ENCODE measurements around the gene MICAL3.

DNA sequence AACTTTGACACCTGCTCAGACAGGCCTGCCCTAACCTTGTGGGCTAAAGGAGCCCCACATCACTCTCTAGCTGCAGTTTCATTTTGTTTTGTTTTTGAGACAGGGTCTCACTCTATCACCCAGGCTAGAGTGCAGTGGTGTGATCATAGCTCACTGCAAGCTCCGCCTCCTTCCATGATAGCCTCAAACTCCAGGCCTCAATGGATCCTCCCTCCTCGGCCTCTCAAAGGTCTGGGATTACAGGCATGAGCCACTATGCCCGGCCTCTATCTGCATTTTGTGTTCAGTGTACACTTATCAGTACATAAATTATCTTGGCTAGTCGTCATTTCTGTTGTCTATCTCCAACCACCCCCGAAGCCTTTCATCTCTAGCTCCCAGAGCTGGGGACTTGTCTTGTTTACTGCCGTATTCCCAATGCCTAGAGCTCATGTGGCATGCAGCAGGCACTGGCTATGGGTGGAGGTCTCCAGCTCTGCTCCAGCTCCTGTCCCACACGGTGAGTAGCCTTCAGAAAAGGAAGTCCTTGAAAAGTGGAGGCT, 31.3 kb upstream of the MICAL3 start:
- TF ChIP-seq EZH2 (IDR thresholded peaks at IDR 0.05): no peak
- no peak for TF ChIP-seq POLR2AphosphoS5 (IDR thresholded peaks at IDR 0.05; ENCODE audit: borderline replicate concordance, low read depth, low read length)
